Trophoblast cell (in vitro differentiated cells and primary cell): Measurements from ENCODE around the gene LACRT.

ENCODE experiments used
- DNase-seq, 2 donors: peaks; one replicate each; pipeline ENCODE4 v3.0.0-alpha.2; 2016
- H2AFZ ChIP-seq: 2 replicates; pipeline ENCODE4 v1.6.1; 2013; ENCODE audit warnings: low read length, moderate library complexity, mild to moderate bottlenecking; ENCODE audit not compliant: insufficient read depth, poor library complexity
- H2AK5ac ChIP-seq: 2 replicates; pipeline ENCODE4 v1.6.1; 2013; ENCODE audit warnings: mild to moderate bottlenecking, low read length
- H2BK120ac ChIP-seq: 2 replicates; pipeline ENCODE4 v1.6.1; 2013; ENCODE audit warnings: low read length, mild to moderate bottlenecking, moderate library complexity; ENCODE audit not compliant: insufficient read depth, poor library complexity
- H2BK12ac ChIP-seq: 2 replicates; pipeline ENCODE4 v1.6.1; 2013; ENCODE audit warnings: mild to moderate bottlenecking, low read length, moderate library complexity
- H2BK5ac ChIP-seq: 2 replicates; pipeline ENCODE4 v1.6.1; 2013; ENCODE audit warnings: low read length, low read depth, moderate library complexity, mild to moderate bottlenecking; ENCODE audit not compliant: poor library complexity
- H3K14ac ChIP-seq: 2 replicates; pipeline ENCODE4 v1.6.1; 2013; ENCODE audit warnings: mild to moderate bottlenecking, low read length
- H3K18ac ChIP-seq: 2 replicates; pipeline ENCODE4 v1.6.1; 2013; ENCODE audit warnings: mild to moderate bottlenecking, low read length
- H3K23ac ChIP-seq: 2 replicates; pipeline ENCODE4 v1.6.1; 2013; ENCODE audit warnings: low read length
- H3K27ac ChIP-seq: 2 replicates; pipeline ENCODE4 v1.5.1; 2013; ENCODE audit warnings: low read depth, mild to moderate bottlenecking, inconsistent platforms, low read length, moderate library complexity
- H3K27me3 ChIP-seq: 2 replicates; pipeline ENCODE4 v1.6.1; 2013; ENCODE audit warnings: inconsistent platforms, mild to moderate bottlenecking, low read length, moderate library complexity; ENCODE audit not compliant: insufficient read depth
- H3K36me3 ChIP-seq, 2 experiments: 1 replicate in 1 of 2; 2 replicates in 1 of 2; pipeline ENCODE4 v1.6.1; 2013; ENCODE audit warnings: low read length in 2 of 2, mild to moderate bottlenecking in 2 of 2, moderate library complexity in 1 of 2; ENCODE audit not compliant: insufficient read depth in 2 of 2, control insufficient read depth in 1 of 2
- H3K4ac ChIP-seq: 2 replicates; pipeline ENCODE4 v1.6.1; 2013; ENCODE audit warnings: low read depth, mild to moderate bottlenecking, low read length, moderate library complexity
- H3K4me1 ChIP-seq, 2 experiments: 1 replicate in 1 of 2; 2 replicates in 1 of 2; pipeline ENCODE4 v1.6.1; 2013; ENCODE audit warnings: low read length in 2 of 2, mild to moderate bottlenecking in 2 of 2, moderate library complexity in 1 of 2; ENCODE audit not compliant: insufficient read depth in 2 of 2, control insufficient read depth in 1 of 2
- H3K4me2 ChIP-seq: 2 replicates; pipeline ENCODE4 v1.6.1; 2013; ENCODE audit warnings: inconsistent platforms, mild to moderate bottlenecking, low read length, moderate library complexity
- H3K4me3 ChIP-seq: 2 replicates; pipeline ENCODE4 v1.5.1; 2013; ENCODE audit warnings: mild to moderate bottlenecking, low read depth, low read length, inconsistent platforms
- H3K79me1 ChIP-seq: one replicate; pipeline ENCODE4 v1.6.1; 2013; ENCODE audit warnings: low read length
- H3K79me2 ChIP-seq: 2 replicates; pipeline ENCODE4 v1.6.1; 2013; ENCODE audit warnings: low read length, mild to moderate bottlenecking; ENCODE audit not compliant: control insufficient read depth, insufficient read depth, poor library complexity
- H3K9ac ChIP-seq: 2 replicates; pipeline ENCODE4 v1.6.1; 2013; ENCODE audit warnings: mild to moderate bottlenecking, low read length
- H3K9me3 ChIP-seq: 2 replicates; pipeline ENCODE4 v1.6.1; 2013; ENCODE audit warnings: low read depth, mild to moderate bottlenecking, control low read depth, inconsistent platforms, low read length; ENCODE audit not compliant: insufficient read depth
- H4K12ac ChIP-seq: 2 replicates; pipeline ENCODE4 v1.6.1; 2013; ENCODE audit warnings: low read depth, mild to moderate bottlenecking, low read length, moderate library complexity
- H4K8ac ChIP-seq: 2 replicates; pipeline ENCODE4 v1.6.1; 2013; ENCODE audit warnings: low read depth, mild to moderate bottlenecking, low read length, moderate library complexity
- H4K91ac ChIP-seq: one replicate; pipeline ENCODE4 v1.6.1; 2013; ENCODE audit warnings: low read depth, mild to moderate bottlenecking, low read length, moderate library complexity
- WGBS: extraction: QIAGEN DNeasy Blood & Tissue Kit; methylation state at CpG from one replicate; pipeline ENCODE4 v1.1.7; 2013; ENCODE audit warnings: missing lambda C conversion rate; ENCODE audit not compliant: insufficient read length, insufficient coverage; ENCODE audit errors: extremely low coverage; 5-methylcytosine and 5-hydroxymethylcytosine counted together

LACRT gene

GRCh38 chr12:54592316-54592715 is 42.4 kb downstream of the LACRT start:
- H3K4me1 ChIP-seq: peaks cover 2 to 3% of the 10 kb centered on the region in 2 experiments
- no peak overlapping the region for H4K12ac ChIP-seq
- no peak overlapping the region for H3K9ac ChIP-seq
- no peak overlapping the region for H4K91ac ChIP-seq
- H3K4me3 ChIP-seq: no peak overlapping the region
- H3K9me3 ChIP-seq: no peaks in the 10 kb centered on the region
- no peaks in the 10 kb centered on the region for H3K36me3 ChIP-seq
- no peak overlapping the region for H2BK120ac ChIP-seq
- no peak overlapping the region for H2AK5ac ChIP-seq
- no CpG with 5 or more reads among the region's 2 CpGs for WGBS
- H3K27me3 ChIP-seq: peaks cover 16% of the 10 kb centered on the region
- H3K4me2 ChIP-seq: no peak overlapping the region
- H2AFZ ChIP-seq: no peak overlapping the region
- H3K23ac ChIP-seq: no peak overlapping the region
- H2BK12ac ChIP-seq: no peak overlapping the region
- no peaks in the 10 kb centered on the region for H3K79me2 ChIP-seq
- H2BK5ac ChIP-seq: no peak overlapping the region
- H3K27ac ChIP-seq: no peak overlapping the region
- no peak overlapping the region for H4K8ac ChIP-seq
- no peak overlapping the region for H3K4ac ChIP-seq
- no peaks in the 10 kb centered on the region for H3K79me1 ChIP-seq
- H3K18ac ChIP-seq: no peak overlapping the region
- H3K14ac ChIP-seq: no peak overlapping the region
- DNase-seq: no peak

- H3K14ac ChIP-seq: no peak overlapping the region
- H4K91ac ChIP-seq: no peak overlapping the region
- H3K23ac ChIP-seq: no peak overlapping the region
- no CpG with 5 or more reads among the region's 7 CpGs for WGBS
- H3K27me3 ChIP-seq: peaks cover 19% of the 10 kb centered on the region
- no peak for DNase-seq
- H4K8ac ChIP-seq: no peak overlapping the region
- no peak overlapping the region for H3K27ac ChIP-seq
- H3K4me2 ChIP-seq: no peak overlapping the region
- H3K4me1 ChIP-seq: peaks cover 2 to 3% of the 10 kb centered on the region in 2 experiments
- no peak overlapping the region for H4K12ac ChIP-seq
- no peak overlapping the region for H3K18ac ChIP-seq
- H2BK120ac ChIP-seq: no peak overlapping the region
- H3K79me1 ChIP-seq: no peaks in the 10 kb centered on the region
- H3K9me3 ChIP-seq: no peaks in the 10 kb centered on the region
- H3K4me3 ChIP-seq: no peak overlapping the region
- no peak overlapping the region for H2AK5ac ChIP-seq
- no peak overlapping the region for H2BK12ac ChIP-seq
- H3K4ac ChIP-seq: no peak overlapping the region
- no peak overlapping the region for H2AFZ ChIP-seq
- no peaks in the 10 kb centered on the region for H3K36me3 ChIP-seq
- H2BK5ac ChIP-seq: no peak overlapping the region
- no peak overlapping the region for H3K9ac ChIP-seq
- H3K79me2 ChIP-seq: no peaks in the 10 kb centered on the region
These were observed 43.6 kb downstream of the LACRT start for GRCh38 chr12:54590978-54591591.

- Histone ChIP-seq H3K4me1 (peaks cover 2 to 3% of the 10 kb centered on the region in 2 experiments), H3K14ac (no peak overlapping the region), H3K79me1 (no peaks in the 10 kb centered on the region), H3K23ac (no peak overlapping the region), H3K79me2 (no peaks in the 10 kb centered on the region), H2AFZ (no peak overlapping the region), H4K12ac (no peak overlapping the region), H3K27me3 (peaks cover 19% of the 10 kb centered on the region), H3K4me3 (no peak overlapping the region), H3K9me3 (no peaks in the 10 kb centered on the region), H2BK120ac (no peak overlapping the region), H2AK5ac (no peak overlapping the region), H4K8ac (no peak overlapping the region), H3K18ac (no peak overlapping the region), H3K9ac (no peak overlapping the region), H4K91ac (no peak overlapping the region), H3K27ac (no peak overlapping the region), H2BK5ac (no peak overlapping the region), H3K36me3 (no peaks in the 10 kb centered on the region), H3K4me2 (no peak overlapping the region), H2BK12ac (no peak overlapping the region), H3K4ac (no peak overlapping the region)
- DNase-seq: no peak
- no CpG with 5 or more reads among the region's 5 CpGs for WGBS
These were observed 44.7 kb downstream of the LACRT start for GRCh38 chr12:54589964-54590363.

- H3K36me3 ChIP-seq: no peaks in the 10 kb centered on the region
These were observed 45.8 kb downstream of the LACRT start for GRCh38 chr12:54588890-54589267.

More at GRCh38 chr12:54588890-54589267, 45.8 kb downstream of the LACRT start:
- Histone ChIP-seq H3K27me3 (peaks cover 19% of the 10 kb centered on the region), H3K18ac (no peak overlapping the region), H2BK120ac (no peak overlapping the region), H4K12ac (no peak overlapping the region), H3K27ac (no peak overlapping the region), H3K4me1 (peaks cover 2 to 3% of the 10 kb centered on the region in 2 experiments), H2BK5ac (no peak overlapping the region), H3K23ac (no peak overlapping the region), H3K4me2 (peak overlapping the region; percentile 57), H3K9me3 (no peaks in the 10 kb centered on the region), H3K79me1 (no peaks in the 10 kb centered on the region), H3K9ac (no peak overlapping the region), H4K8ac (no peak overlapping the region), H3K14ac (no peak overlapping the region), H2BK12ac (no peak overlapping the region), H3K4me3 (no peak overlapping the region), H3K79me2 (no peaks in the 10 kb centered on the region), H3K4ac (no peak overlapping the region), H2AFZ (no peak overlapping the region), H2AK5ac (no peak overlapping the region), H4K91ac (no peak overlapping the region)
- WGBS: 100% methylated on average over 1 of the region's 13 CpGs
- DNase-seq: no peak
